T-helper 9 cell (primary cell): Measurements from ENCODE around the gene EIPR1.

Experiments used
- DNase-seq: peaks from one replicate; pipeline ENCODE4 v3.0.0-alpha.2; 2020

EIPR1 gene

DNA sequence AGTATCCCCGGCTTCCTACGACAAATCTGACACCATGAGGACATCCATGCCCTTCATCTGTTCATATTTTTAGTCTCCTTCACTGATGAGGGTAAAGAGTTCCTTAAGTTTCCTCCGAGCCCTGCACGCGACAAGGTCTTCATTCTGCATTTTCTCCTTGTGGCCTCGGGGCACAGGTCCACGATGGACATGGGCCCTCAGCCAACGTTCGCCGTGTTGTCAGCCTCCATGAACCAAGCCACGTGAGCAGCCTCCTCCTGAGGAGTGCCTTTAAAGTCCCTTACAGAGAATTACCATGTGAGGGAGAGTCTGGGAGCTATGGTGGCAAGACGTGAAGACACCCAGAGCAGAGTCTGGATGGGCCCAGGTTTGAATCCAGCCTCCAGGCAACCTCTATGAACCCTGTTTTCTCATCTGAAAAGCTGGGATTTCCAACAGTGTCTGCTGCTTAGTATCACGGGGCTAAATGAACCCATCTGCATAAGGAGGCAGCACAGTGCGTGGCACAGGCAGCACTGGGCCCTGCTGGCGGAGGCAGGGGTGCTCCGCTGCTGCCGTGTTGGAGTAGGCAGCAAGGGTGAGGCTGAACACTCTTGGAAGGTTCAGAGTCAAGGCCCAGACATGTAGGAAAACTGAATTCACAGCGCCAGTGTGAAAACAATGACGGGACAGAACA is 54.1 kb downstream of the EIPR1 start:
- DNase-seq: no peak

DNA sequence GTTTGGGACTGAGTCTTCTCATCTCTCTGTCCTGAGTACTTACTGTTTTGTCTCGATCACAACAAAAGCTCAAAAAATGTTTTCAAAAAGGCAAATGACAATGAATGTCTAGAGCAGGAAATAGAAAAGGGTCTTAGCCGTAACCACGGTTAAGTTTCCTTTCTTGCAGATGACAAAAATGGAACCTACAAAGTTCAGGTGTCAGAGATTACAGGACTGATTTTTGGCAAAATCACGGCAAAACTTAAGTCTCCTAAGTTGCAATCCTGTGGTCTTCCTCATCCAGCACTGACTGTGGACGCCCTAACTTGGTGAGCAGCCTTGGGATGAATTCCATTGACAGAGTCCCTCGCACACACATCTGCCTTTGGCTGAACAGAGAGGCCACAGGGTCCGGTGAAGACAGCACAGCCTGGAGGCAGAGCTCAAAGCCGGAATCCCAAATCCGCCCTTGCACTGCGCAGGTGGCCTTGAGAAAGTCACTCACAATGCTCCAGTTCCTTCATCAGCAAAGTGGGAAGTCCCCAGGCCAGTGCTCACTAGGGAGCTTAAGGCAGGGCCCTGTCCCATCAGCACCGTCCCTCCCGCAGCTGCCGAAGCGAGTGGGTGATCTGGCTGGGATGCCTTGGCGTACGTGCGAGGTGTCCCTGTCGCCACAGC is 55.2 kb downstream of the EIPR1 start:
- DNase-seq: no peak

DNA sequence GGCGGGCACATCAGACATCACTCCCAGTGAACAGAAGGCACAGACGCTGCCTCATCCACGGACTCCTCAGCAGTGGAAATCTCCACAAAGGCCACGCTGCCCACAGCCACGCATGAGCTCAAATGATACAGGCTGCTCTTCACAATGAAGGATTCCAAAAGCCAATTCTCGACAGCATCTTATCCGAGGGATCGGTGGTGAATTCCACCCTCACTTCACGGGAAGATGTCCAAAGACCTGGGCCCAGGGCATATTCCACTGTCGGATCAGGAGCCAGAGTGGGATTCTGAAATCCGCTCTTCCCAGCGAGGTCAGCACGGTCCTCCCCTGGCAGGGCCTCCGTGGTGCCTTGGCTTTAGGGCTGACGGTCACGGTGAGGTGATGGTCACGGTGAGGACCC is 55.8 kb downstream of the EIPR1 start:
- no peak for DNase-seq

DNA sequence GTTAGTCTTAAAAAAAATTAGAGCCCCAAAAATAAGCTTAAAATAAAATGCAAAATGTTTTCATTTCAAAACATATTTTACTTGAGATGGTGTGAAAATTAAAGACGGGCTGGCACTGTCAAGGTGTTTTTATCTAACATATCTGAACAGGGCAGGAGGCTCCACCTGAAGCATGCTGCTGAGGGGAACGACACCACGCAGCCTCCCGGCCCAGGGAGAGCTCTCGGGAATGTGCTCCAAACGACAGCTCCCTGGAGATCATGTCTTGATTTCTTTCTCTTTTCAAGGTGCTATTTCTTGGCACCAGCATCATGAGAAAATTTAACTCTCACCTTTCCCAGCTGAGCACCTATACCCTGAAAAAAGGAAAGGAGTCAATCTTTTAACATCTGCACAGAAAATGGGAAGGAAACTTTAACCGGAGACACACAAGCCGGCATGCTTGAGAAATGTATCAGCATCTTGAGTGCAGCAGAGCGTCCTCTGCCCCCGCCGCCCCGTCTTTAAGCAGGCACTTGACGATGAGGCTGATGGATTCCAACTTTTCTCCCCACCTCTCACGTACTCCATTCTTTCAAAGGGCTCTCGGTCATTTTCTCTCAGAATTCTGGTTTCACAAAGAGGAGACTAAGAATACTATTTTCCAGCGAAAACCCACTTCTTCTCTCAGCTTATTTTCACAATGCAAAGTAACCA is 56.6 kb downstream of the EIPR1 start:
- DNase-seq: no peak

DNA sequence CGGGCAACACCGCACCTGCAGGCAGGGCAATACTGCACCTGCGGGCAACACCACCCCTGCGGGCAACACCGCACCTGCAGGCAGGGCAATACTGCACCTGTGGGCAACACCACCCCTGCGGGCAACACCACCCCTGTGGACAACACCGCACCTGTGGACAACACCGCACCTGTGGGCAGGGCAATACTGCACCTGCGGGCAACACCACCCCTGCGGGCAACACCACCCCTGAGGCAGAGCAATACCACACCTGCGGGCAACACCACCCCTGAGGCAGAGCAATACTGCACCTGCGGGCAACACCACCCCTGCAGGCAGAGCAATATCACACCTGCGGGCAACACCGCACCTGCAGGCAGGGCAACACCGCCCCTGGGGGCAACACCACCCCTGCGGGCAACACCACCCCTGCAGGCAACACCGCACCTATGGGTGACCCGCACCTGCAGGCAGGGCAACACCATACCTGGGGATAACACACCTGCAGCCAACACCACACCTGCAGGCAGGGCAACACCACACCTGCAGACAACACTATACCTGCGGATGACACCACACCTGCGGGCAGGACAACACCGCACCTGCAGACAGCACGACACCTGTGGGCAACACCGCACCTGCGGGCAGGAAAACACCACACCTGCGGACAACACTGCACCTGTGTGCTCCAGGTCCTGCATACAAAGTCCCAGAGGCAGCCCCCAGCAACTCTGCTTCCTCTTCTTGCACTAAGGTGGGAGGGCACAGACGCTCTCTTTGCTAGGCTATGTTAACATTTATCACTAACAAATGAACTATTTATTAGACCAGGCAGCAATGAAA is 57.7 kb downstream of the EIPR1 start:
- DNase-seq: no peak

DNA sequence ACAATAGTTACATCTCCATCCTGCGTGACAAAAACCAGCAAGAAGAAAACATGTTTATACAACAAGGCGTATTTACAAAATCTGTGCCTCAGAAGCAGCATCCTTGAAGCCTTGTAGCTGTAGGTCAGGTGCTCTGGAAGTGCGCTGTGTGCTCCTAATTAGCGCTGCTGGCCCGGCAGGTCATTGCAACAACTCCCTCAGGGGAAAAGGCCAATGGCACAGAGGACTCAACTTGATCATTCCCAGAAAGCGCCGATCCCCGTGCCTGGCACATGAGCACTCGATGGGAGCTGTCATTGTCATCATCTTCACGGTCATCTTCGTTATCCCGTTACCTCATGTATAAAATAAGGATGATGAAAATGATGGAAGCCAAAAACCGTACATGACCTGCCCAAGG is 58.5 kb downstream of the EIPR1 start:
- no peak for DNase-seq

DNA sequence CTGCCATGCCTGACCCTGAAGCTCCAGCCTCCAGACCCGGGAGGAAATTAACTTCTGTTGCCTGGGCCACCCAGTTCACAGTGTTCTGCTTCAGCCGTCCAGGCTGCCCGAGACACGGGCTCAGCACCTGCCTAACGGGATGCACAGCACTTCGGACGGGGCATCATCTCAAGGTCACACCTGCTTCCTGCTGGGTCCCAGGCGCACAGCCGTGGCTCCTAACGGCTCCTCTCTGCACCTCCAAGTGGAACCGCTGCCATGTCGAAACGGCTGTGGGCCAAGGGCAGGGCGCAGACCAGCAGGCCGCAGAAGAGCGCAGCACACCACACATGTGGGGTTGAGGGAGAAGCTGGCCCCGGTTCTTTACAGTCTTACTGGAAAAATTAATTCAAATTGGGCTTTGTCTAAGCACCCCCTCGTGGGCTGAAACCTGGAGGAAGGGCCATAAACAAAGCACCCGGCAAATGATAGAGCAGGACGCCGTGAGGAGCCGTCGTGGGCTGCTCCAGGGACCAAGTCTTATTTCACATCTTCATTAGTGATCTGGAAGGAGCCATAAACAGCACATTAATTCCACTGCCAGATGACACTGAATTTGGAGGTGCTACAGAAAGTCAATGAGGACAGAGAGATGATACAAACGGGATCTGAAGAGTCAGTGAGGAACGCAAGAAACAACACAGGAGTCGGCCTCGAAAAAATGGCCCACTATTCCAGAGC is 59.6 kb downstream of the EIPR1 start:
- DNase-seq: no peak

DNA sequence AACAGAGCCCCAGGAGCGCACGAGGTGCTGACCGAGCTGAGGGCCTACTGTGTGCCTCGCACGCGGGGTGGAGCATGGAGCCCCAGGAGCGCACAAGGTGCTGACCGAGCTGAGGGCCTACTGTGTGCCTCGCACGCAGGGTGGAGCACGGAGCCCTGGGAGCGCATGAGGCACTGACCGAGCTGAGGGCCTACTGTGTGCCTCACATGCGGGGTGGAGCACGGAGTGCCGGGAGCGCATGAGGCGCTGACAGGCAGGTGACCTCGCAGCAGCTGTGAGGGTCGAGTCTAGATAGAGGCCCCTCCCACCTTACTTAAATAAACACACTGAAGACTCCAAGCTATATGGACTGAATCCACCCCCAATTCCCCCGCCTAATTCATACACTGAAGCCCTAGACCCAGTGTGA is 60.3 kb downstream of the EIPR1 start:
- no peak for DNase-seq

DNA sequence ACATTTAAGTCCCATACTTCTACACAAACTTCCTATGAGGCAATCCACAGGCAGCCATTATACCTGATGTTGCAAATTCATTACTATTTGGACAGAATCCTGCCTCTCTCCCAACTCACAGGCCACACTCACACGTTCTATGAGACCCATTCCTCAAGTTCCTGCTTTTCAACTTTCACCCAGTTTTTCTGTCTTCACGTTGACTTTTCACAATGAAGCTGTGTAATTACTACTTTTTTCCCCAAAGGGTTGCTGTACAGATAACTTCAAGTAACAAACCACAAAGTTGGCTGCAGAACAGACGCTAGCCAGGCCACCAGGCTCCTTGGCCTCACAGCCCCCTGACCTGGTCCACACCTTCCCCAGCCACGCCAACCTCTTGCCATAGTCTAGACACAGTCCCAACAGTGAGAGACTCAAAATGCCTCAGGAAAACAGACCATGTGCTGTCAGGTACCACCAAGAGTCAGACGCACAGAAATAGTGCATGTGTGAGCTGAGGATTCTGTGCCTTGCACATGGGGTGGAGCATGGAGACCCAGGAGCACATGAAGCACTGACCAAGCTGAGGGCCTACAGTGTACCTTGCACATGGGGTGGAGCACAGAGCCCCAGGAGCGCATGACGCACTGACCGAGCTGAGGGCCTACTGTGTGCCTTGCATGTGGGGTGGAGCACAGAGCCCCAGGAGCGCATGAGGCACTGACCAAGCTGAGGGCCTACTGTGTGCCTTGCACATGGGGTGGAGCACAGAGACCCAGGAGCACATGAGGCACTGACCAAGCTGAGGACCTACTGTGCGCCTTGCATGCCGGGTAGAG is 61.0 kb downstream of the EIPR1 start:
- DNase-seq: no peak

DNA sequence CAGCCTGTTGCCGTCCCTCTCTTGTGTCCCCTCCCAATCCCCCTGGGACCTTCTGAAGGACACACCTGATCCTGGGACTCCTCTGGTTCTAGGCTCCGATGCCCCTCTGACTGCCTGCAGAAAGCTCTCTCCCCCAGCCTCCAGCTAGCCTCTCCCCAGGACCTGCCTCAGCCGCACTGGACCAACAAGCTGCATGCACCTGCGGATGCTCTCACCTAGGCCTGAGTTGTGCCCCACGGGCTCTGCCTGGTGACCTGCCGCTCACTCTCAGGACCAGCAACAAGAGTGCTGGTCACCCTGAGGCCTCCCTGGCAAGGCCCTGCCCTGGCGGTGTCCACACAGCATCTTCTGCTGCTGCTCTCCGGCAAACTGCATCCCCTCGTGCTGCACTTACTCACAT is 63.0 kb downstream of the EIPR1 start:
- no peak for DNase-seq

DNA sequence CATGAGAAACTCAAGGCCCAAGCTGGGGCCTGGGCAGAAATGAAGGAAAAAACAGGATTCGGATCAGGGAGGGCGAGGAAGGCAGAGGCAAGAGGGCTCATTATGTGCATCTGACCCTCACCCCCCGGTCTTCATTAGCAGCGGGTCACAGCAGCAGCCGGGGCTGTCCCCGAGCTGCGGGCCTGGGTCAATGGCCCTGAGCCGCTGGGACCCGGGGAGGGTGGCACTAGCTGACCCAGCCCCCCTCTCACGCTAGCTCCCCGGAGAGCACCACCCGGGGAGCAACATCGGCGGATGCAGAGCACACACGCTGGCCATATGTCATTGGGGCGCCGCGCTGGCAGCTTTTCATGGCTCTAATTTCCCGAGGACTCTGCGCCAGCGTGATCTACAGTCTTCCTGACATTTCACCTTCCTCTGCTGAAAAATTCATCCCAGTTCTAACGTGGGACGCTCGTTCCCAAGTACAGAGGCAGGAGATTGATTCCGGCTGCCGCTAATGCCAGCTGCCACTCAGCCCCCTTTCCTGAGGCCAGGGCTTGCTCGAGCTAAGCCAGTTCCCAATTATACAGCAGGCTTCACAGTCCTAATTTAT is 63.7 kb downstream of the EIPR1 start:
- DNase-seq: no peak

DNA sequence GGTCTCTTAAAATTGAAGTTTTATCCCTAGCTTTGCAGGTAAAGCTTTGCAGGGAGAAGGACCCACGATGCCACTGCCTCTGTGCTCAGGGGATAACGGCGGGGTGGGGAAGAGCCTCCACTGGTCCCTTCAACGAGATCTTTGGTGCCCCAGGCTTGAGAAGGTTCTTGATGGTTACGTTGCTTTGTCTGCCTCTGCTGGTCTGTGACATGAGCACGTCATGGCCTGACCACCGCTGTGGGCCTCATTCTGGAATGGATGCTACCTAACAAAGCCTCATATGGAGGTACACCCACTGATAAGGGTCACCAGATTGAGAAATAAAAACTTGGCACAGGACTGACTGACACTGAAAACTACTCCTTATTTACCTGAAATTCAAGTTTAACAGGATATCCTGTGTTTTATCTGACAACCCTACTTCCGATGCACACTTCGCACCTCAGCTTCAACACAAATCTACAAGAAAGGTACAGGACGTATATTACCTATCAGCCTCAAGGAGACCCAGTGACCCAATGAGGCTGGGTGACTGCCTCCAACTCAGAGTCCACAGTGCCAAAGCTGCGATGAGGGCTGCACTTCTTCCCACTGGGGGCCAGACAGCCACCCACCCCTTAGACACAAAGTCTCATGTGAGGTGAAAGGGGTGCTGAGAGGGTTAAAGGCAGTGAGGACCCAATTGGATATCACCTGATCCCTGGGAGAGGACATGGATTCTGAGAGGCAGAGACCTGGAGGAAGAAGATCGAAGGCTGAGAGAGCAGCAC is 64.9 kb downstream of the EIPR1 start:
- no peak for DNase-seq

DNA sequence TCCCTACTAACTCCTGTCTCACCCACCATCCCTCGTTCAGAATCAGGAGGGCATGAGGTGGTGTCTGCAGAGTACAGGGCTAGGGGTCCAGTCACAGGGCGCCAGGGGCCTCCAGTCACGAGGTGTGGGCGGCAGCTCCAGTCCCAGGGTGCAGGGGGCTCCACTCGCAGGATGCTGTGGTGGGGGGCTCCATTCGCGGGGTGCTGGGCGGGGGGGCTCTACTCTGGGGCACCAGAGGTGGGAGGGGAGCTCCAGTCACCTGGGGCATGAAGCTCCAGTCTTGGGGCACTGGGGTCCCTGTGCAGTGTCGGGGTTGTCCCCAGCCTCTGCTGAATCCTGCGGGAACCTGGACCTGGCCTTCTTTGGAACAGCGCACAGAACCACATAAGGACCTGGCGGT is 66.0 kb downstream of the EIPR1 start:
- DNase-seq: no peak

DNA sequence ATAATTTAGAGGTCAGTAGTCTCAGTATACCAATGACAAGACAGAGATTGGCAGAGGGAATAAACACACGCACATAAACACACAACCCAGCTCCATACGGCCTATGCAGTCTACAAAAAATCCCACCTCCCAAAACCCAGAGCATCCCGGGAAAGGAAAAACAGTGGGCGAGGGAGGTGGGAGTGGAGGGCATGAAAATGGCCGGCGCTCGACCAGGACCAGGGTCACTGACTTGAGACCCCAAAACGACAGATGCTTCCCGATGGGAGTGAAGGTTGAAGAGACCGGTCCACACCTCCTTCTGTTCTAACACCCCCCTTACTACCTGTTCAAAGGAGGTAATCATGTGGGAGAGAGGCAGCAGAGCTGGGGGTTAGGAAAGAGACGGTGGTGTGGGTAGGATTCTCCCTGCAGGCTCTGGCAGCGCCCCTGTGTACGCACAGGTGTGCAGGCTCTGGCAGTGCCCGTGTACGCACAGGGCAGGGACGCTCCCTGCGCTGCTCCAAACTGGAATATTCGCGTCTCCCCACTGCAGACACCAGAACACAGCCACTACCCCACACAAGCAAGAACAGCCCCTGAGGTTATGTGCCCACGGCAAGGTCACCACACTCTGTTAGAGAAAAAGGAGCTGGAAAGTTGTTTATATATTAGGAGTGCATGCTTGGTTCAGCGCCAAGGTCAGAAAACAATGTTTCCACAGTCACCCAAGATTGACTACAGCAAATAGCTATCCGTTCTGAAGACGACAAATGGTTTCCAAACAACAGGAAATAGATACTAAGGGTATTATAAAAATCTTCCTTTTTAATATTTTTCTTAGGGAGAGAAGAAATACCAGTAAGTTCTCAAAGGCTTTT is 67.9 kb downstream of the EIPR1 start:
- no peak for DNase-seq

DNA sequence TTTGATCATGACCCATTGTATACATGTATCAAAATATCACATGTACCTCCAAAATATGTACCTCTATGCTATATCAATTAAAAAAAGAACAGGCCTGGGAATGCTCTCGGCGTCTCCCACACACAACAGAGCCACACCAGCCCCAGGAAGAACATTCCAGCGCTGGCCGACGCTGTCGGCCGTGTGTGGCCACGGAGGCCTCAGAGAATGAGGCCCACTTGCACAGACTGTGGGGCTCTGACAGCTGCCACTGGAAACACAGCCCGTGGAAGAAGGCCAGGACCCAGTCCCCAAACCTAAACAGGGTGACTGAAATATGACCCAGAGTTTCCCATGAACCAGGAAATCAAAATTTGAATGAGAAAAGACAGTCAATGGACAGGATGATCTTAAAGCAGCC is 69.7 kb downstream of the EIPR1 start:
- DNase-seq: no peak

DNA sequence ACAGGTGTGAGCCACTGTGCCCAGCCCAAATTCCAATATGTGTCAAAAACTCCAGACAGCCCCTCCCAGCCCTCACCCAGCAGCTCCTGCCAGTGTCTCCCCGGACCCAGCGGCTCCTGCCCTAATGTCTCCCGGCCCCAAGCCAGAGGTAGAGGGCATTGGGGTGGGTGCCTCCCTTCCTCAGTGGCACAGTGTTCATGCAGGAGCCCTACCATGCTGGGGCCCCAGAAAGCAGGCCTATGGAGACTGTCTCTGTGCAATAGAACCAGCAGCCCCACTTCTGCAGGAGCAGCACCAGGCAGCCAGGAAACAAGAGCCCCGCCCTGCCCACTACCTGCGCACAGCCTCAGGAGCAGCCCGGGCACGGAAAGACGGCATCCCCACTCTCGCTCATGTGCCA is 70.4 kb downstream of the EIPR1 start:
- no peak for DNase-seq

DNA sequence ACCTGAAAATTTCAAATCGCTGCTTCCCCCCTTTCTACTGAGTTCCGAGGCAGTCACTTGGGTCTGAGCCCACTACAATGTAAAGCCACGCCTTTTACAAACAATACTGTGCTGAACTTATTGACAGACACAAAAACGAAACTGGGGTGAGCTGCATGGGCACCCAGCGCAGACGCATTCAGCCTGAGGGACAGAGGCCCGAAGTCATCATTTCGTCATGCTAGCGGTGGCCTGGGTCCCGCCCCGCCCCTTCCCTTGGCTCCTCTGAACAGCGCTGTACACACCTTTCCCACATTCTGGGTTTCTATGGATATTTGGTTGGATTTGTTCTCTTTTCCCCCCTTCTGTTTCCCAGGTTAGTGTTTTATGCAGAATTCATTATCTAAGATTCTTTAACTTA is 71.7 kb downstream of the EIPR1 start:
- no peak for DNase-seq

DNA sequence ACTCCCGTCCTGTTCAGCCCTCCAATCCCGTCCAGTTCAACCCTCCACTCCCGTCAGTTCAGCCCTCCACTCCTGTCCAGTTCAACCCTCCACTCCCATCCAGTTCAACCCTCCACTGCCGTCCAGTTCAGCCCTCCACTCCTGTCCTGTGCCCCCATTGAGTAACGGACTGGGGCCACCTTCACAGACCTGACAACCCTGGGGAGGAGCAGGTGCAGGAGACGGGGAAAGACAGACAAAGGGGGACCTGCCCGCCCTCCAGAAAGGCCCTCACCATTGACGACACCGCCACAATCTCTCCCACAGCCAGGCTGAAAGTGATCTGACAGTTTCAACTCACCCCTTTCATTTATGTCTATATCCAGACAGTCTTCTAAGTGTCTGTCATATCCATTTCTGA is 72.2 kb downstream of the EIPR1 start:
- no peak for DNase-seq

DNA sequence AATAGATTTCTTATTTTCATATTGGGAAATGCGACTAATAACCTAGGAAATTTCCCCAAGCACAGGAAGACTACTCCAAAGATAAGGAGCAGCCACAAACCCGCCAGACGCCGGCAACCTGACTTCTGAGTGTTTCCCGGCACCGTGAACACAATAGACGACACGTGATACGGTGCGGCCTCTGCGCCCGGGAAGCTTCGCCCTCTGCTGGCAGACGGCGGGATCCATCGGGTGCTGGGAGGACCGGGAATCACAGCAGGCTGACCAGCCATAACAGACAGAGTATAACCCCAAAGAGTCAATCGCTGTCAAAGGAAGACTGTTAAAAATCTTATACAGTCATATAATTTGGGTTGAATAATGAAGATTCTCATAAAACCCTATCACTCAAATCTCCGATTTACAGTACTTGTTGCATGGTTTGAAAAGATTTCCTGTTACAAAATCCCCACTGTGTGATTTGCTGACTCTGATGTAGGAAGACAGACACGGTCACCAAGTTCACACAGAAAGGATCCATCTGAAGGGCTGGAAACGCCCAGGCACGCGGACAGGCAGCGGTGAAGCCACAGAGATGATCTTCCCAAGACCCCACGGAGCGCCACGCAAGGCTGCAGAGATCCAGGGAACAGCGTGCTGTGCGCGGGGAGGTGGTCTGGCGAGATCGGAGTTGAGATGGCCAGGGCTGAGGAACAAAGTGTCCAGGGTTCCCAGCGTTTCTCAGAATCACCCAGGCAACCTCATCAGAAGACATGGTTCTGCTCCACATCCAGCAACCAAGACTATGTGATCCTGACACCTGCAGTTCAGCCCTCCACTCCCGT is 73.8 kb downstream of the EIPR1 start:
- peak; percentile 68 for DNase-seq
